T-cell (primary cell): ENCODE measurements around the gene LSM14B. TPM values are rescaled to one million over a fixed set of nuclear protein-coding genes. Genes with fewer than 3 reads are reported as not detected.
"Not testable (repeated sequence)": the region's sequence is repeated elsewhere in the genome, so short reads cannot be mapped to it uniquely, and the experiment has no call there.

Source experiments
- ATAC-seq, 4 experiments: fragments of 200-7000 bp in 3 of 4; fragments of 150-1000 bp in 1 of 4; cut with Tn5 transposase; replicated peaks in 1 of 4; 1 replicate in 3 of 4; 2 replicates in 1 of 4; pipeline ENCODE4 v1.10.0; 2021; ENCODE audit warnings: moderate library complexity in 3 of 4, mild to moderate bottlenecking in 2 of 4, moderate number of reproducible peaks in 1 of 4
- CTCF ChIA-PET, 2 donors: fragments of 300-600 bp; sonication (Branson Sonifier 250); formaldehyde crosslinking; loops; one replicate each; lab custom pipeline; 2022; ENCODE audit warnings: antibody characterized with exemption in 2 of 2; lab: Charles Lee
- POLR2A ChIA-PET, 2 donors: fragments of 300-600 bp; sonication (Branson Sonifier 250); formaldehyde crosslinking; loops; one replicate each; lab custom pipeline; 2022; ENCODE audit warnings: antibody characterized with exemption in 2 of 2; lab: Charles Lee
- DNase-seq, 35 experiments: peaks; one replicate each; pipeline versions ENCODE4 v3.0.0 to v3.0.0-alpha.2; 2013 to 2023
- H3K27ac ChIP-seq: one replicate; pipeline ENCODE4 v1.5.1; 2013; ENCODE audit warnings: low read length
- H3K27me3 ChIP-seq, 2 experiments: replicated peaks in 1 of 2; 1 replicate in 1 of 2; 2 replicates in 1 of 2; pipeline versions ENCODE4 v1.6.1 to v1.7.0; 2013; ENCODE audit warnings: low read length in 1 of 2, mixed read lengths in 1 of 2; ENCODE audit not compliant: control insufficient read depth in 2 of 2, insufficient read depth in 2 of 2; ENCODE audit errors: extremely low read depth in 1 of 2
- H3K36me3 ChIP-seq, 2 donors: 1 replicate in 1 of 2; 2 replicates in 1 of 2; pipeline versions ENCODE4 v1.6.1 to v1.7.0; 2013; ENCODE audit warnings: low read length in 1 of 2; ENCODE audit not compliant: control insufficient read depth in 2 of 2, insufficient read depth in 1 of 2; ENCODE audit errors: extremely low read depth in 1 of 2
- H3K4me1 ChIP-seq, 2 experiments: 1 replicate in 1 of 2; 2 replicates in 1 of 2; pipeline versions ENCODE4 v1.6.1 to v1.7.0; 2013; ENCODE audit warnings: low read length in 2 of 2, mixed read lengths in 1 of 2; ENCODE audit not compliant: insufficient read depth in 2 of 2, control insufficient read depth in 1 of 2; ENCODE audit errors: extremely low read depth in 1 of 2
- H3K4me3 ChIP-seq, 2 donors: 1 replicate in 1 of 2; 2 replicates in 1 of 2; pipeline versions ENCODE4 v1.5.1 to v1.7.0; 2013; ENCODE audit warnings: mild to moderate bottlenecking in 2 of 2, low read length in 1 of 2, moderate library complexity in 1 of 2; ENCODE audit not compliant: control insufficient read depth in 1 of 2; ENCODE audit errors: extremely low read depth in 1 of 2
- H3K9me3 ChIP-seq: 2 replicates; pipeline ENCODE4 v1.7.0; 2013
- H3K27ac Mint-ChIP-seq, 2 donors: one replicate each; pipeline ENCODE4 v1.8.0; 2020 to 2021; ENCODE audit warnings: mild to moderate bottlenecking in 2 of 2, mixed read lengths in 2 of 2
- H3K27me3 Mint-ChIP-seq, 2 donors: one replicate each; pipeline ENCODE4 v1.8.0; 2021 to 2022; ENCODE audit warnings: mixed read lengths in 2 of 2
- H3K36me3 Mint-ChIP-seq: one replicate; pipeline ENCODE4 v1.8.0; 2021; ENCODE audit warnings: mixed read lengths
- H3K4me1 Mint-ChIP-seq, 3 donors: one replicate each; pipeline ENCODE4 v1.8.0; 2020 to 2022; ENCODE audit warnings: mixed read lengths in 3 of 3, mild to moderate bottlenecking in 1 of 3
- H3K4me3 Mint-ChIP-seq, 3 donors: one replicate each; pipeline ENCODE4 v1.8.0; 2020 to 2022; ENCODE audit warnings: mild to moderate bottlenecking in 3 of 3, mixed read lengths in 3 of 3, moderate library complexity in 3 of 3
- H3K9me3 Mint-ChIP-seq, 3 donors: one replicate each; pipeline ENCODE4 v1.8.0; 2020 to 2022; ENCODE audit warnings: mixed read lengths in 3 of 3
- WGBS: methylation state at CpG from one replicate; pipeline ENCODE4 v1.1.5; 2013; ENCODE audit warnings: missing lambda C conversion rate; ENCODE audit not compliant: insufficient coverage; 5-methylcytosine and 5-hydroxymethylcytosine counted together
- total RNA-seq, 35 experiments: library from RNA in 6 of 35; stranded (reverse) in 6 of 35; fragments of 120-200 nt in 1 of 35; gene quantifications; one replicate each; pipeline versions ENCODE4 v1.2.1 to v1.2.4 and lab custom pipeline; 2013 to 2026

The LSM14B gene
- total RNA-seq, 5 donors from 2014 or later (not counting 1 experiment from before 2014, with no cell fraction given), result 40.5 to 55.5 (median 54.4) TPM

- ChIA-PET POLR2A (interaction anchor here in 1 of 2 donors (0.7 kb wide), 1 partner anchor 13 kb away, joined by 6 read pairs; no protein-coding TSS in a partner anchor), CTCF (no interaction called here)
- Mint-ChIP-seq H3K4me3 (peak overlapping the region in 1 of 3 donors; percentile 7), H3K27me3 (no peaks in the 10 kb centered on the region), H3K27ac (no peak overlapping the region), H3K9me3 (peaks cover 14 to 44% (median 34%) of the 10 kb centered on the region in 3 donors), H3K36me3 (peaks cover 18% of the 10 kb centered on the region), H3K4me1 (peaks cover 0 to 2% (median 1%) of the 10 kb centered on the region in 3 donors)
- Histone ChIP-seq H3K4me3 (no peak overlapping the region), H3K4me1 (peaks cover 0 to 2% of the 10 kb centered on the region in 2 experiments), H3K27me3 (peaks cover 0 to 26% of the 10 kb centered on the region in 2 experiments), H3K9me3 (peaks cover 2% of the 10 kb centered on the region), H3K36me3 (no peaks in the 10 kb centered on the region), H3K27ac (no peak overlapping the region)
- WGBS, result 100% methylated on average over 5 of the region's 6 CpGs
- ATAC-seq (no peak), DNase-seq (no peak)
These were observed 11.1 kb upstream of the LSM14B start for GRCh38 chr20:62111148-62111547.

GRCh38 chr20:62112368-62112767 is 9.9 kb upstream of the LSM14B start:
- peaks cover 0 to 26% of the 10 kb centered on the region in 2 experiments for H3K27me3 ChIP-seq
- peaks cover 2% of the 10 kb centered on the region for H3K9me3 ChIP-seq
- H3K4me3 ChIP-seq, result peak overlapping the region in 1 of 2 donors; percentile 19
- Mint-ChIP-seq H3K27ac (no peak overlapping the region), H3K9me3 (peaks cover 10 to 38% (median 28%) of the 10 kb centered on the region in 3 donors), H3K4me1 (peaks cover 4 to 9% (median 8%) of the 10 kb centered on the region in 3 donors), H3K27me3 (no peaks in the 10 kb centered on the region), H3K36me3 (peaks cover 14% of the 10 kb centered on the region), H3K4me3 (no peak overlapping the region)
- no peaks in the 10 kb centered on the region for H3K36me3 ChIP-seq
- ATAC-seq, result no peak
- POLR2A ChIA-PET, result interaction anchor here in 1 of 2 donors (0.6 kb wide), 1 partner anchor 19 kb away, joined by 4 read pairs; no protein-coding TSS in a partner anchor
- CTCF ChIA-PET, result interaction anchor here in 1 of 2 donors (0.6 kb wide), 1 partner anchor 124 kb away, joined by 3 read pairs; no protein-coding TSS in a partner anchor
- H3K27ac ChIP-seq, result no peak overlapping the region
- no peak for DNase-seq
- H3K4me1 ChIP-seq, result peaks cover 10% of the 10 kb centered on the region in 2 experiments
- WGBS, result 85% methylated on average over 2 of the region's 6 CpGs

GRCh38 chr20:62114894-62115293 is 7.4 kb upstream of the LSM14B start:
- Histone ChIP-seq H3K36me3 (no peaks in the 10 kb centered on the region), H3K27ac (no peak overlapping the region), H3K9me3 (peaks cover 2% of the 10 kb centered on the region), H3K4me3 (peak overlapping the region in 1 of 2 donors; percentile 10), H3K4me1 (peaks cover 17 to 31% of the 10 kb centered on the region in 2 experiments), H3K27me3 (peaks cover 0 to 21% of the 10 kb centered on the region in 2 experiments)
- Mint-ChIP-seq H3K27ac (no peak overlapping the region), H3K4me3 (no peak overlapping the region), H3K36me3 (peaks cover 7% of the 10 kb centered on the region), H3K9me3 (peaks cover 5 to 17% (median 14%) of the 10 kb centered on the region in 3 donors), H3K4me1 (peaks cover 23 to 29% (median 28%) of the 10 kb centered on the region in 3 donors), H3K27me3 (no peaks in the 10 kb centered on the region)
- no peak for DNase-seq
- no peak for ATAC-seq
- CTCF ChIA-PET, result no interaction called here
- 68% methylated on average over 6 of the region's 8 CpGs for WGBS
- POLR2A ChIA-PET, result interaction anchor here in 1 of 2 donors (0.6 kb wide), 1 partner anchor 14 kb away, joined by 3 read pairs; no protein-coding TSS in a partner anchor

GRCh38 chr20:62115800-62116407 is 6.4 kb upstream of the LSM14B start:
- H3K9me3 ChIP-seq, H3K27ac Mint-ChIP-seq, H3K27ac ChIP-seq, DNase-seq, POLR2A ChIA-PET, H3K4me3 Mint-ChIP-seq, H3K36me3 Mint-ChIP-seq, ATAC-seq, H3K27me3 Mint-ChIP-seq, H3K36me3 ChIP-seq, H3K4me3 ChIP-seq: not testable (repeated sequence)
- H3K4me1 Mint-ChIP-seq, result peaks cover 32 to 34% (median 34%) of the 10 kb centered on the region in 3 donors
- no CpG with 5 or more reads among the region's 7 CpGs for WGBS
- H3K9me3 Mint-ChIP-seq, result peaks cover 5 to 12% (median 10%) of the 10 kb centered on the region in 3 donors
- CTCF ChIA-PET, result interaction anchor here in 1 of 2 donors (0.6 kb wide), 1 partner anchor 82 kb away, joined by 7 read pairs; no protein-coding TSS in a partner anchor
- Histone ChIP-seq H3K4me1 (peaks cover 19 to 35% of the 10 kb centered on the region in 2 experiments), H3K27me3 (peaks cover 0 to 21% of the 10 kb centered on the region in 2 experiments)

GRCh38 chr20:62116558-62117361 is 5.5 kb upstream of the LSM14B start:
- Histone ChIP-seq H3K4me1 (peaks cover 19 to 41% of the 10 kb centered on the region in 2 experiments), H3K9me3 (peaks cover 2% of the 10 kb centered on the region), H3K36me3 (no peaks in the 10 kb centered on the region), H3K4me3 (no peak overlapping the region), H3K27me3 (peaks cover 0 to 21% of the 10 kb centered on the region in 2 experiments), H3K27ac (peak overlapping the region; percentile 78)
- peaks cover 2% of the 10 kb centered on the region for H3K36me3 Mint-ChIP-seq
- ChIA-PET POLR2A (no interaction called here), CTCF (no interaction called here)
- ATAC-seq (no peak), DNase-seq (no peak)
- 94% methylated on average over 35 of the region's 38 CpGs for WGBS
- H3K27ac Mint-ChIP-seq, result peak overlapping the region in 1 of 2 donors; percentile 73
- no peaks in the 10 kb centered on the region for H3K27me3 Mint-ChIP-seq
- peaks cover 5 to 9% (median 8%) of the 10 kb centered on the region in 3 donors for H3K9me3 Mint-ChIP-seq
- peak overlapping the region in 1 of 3 donors; percentile 55 for H3K4me3 Mint-ChIP-seq
- H3K4me1 Mint-ChIP-seq, result peaks cover 36 to 38% (median 38%) of the 10 kb centered on the region in 3 donors

GRCh38 chr20:62117362-62117646 is 5.0 kb upstream of the LSM14B start:
- ChIA-PET POLR2A (no interaction called here), CTCF (interaction anchor here in 1 of 2 donors (1.1 kb wide), 1 partner anchor 21 kb away, joined by 3 read pairs; no protein-coding TSS in a partner anchor)
- Mint-ChIP-seq H3K9me3 (peaks cover 5 to 8% (median 7%) of the 10 kb centered on the region in 3 donors), H3K27me3 (no peaks in the 10 kb centered on the region), H3K27ac (peak overlapping the region; percentile 73 to 77), H3K4me3 (peak overlapping the region in 1 of 3 donors; percentile 55), H3K4me1 (peaks cover 36 to 38% (median 38%) of the 10 kb centered on the region in 3 donors), H3K36me3 (peaks cover 2% of the 10 kb centered on the region)
- H3K4me3 ChIP-seq, result no peak overlapping the region
- H3K9me3 ChIP-seq, result peaks cover 2% of the 10 kb centered on the region
- ATAC-seq (no peak), DNase-seq (no peak)
- 82% methylated on average over 4 of the region's 9 CpGs for WGBS
- peaks cover 19 to 41% of the 10 kb centered on the region in 2 experiments for H3K4me1 ChIP-seq
- no peaks in the 10 kb centered on the region for H3K36me3 ChIP-seq
- H3K27ac ChIP-seq, result peak overlapping the region; percentile 78
- H3K27me3 ChIP-seq, result peaks cover 0 to 18% of the 10 kb centered on the region in 2 experiments
